ENCODE data around the gene LY86. TPM values are rescaled to one million over a fixed set of nuclear protein-coding genes. Genes with fewer than 3 reads are reported as not detected.
A peak's percentile ranks its signal among the peaks of the same experiment; 100 is the strongest.

Gene LY86
- total RNA-seq, 4 donors from 2014 or later = 0.73 to 4.4 TPM; not detected in 2

- Histone ChIP-seq H3K27ac (no peak overlapping the region), H3K27me3 (no peaks in the 10 kb centered on the region), H3K36me3 (no peaks in the 10 kb centered on the region), H3K4me1 (peaks cover 0 to 5% of the 10 kb centered on the region in 2 donors), H3K9me3 (no peaks in the 10 kb centered on the region), H3K4me3 (no peak overlapping the region)
- DNase-seq = no peak
- intact Hi-C loops (cut with DNase I; ENCODE audit: low total_unique reads) = no loop called here
- TF ChIP-seq POLR2A (IDR thresholded peaks at IDR 0.05) (no peak), CTCF (IDR thresholded peaks at IDR 0.05) (no peak)
Observed at GRCh38 chr6:6635869-6636268, 47.3 kb downstream of the LY86 start.

GRCh38 chr6:6639572-6639971 is 51.1 kb downstream of the LY86 start:
- DNase-seq = no peak
- no peaks in the 10 kb centered on the region for H3K27me3 ChIP-seq
- no peak overlapping the region for H3K4me3 ChIP-seq
- no peaks in the 10 kb centered on the region for H3K9me3 ChIP-seq
- H3K36me3 ChIP-seq = no peaks in the 10 kb centered on the region
- H3K4me1 ChIP-seq = peaks cover 0 to 7% of the 10 kb centered on the region in 2 donors
- peak overlapping the region; percentile 71 to 85 for H3K27ac ChIP-seq
- no peak for TF ChIP-seq CTCF (IDR thresholded peaks at IDR 0.05)
- no peak for TF ChIP-seq POLR2A (IDR thresholded peaks at IDR 0.05)
- intact Hi-C loops (cut with DNase I; ENCODE audit: low total_unique reads) = no loop called here

GRCh38 chr6:6640926-6641325 is 52.4 kb downstream of the LY86 start:
- Histone ChIP-seq H3K9me3 (no peaks in the 10 kb centered on the region), H3K4me3 (no peak overlapping the region), H3K36me3 (no peaks in the 10 kb centered on the region), H3K27ac (peak overlapping the region; percentile 71 to 85), H3K27me3 (no peaks in the 10 kb centered on the region), H3K4me1 (peaks cover 0 to 7% of the 10 kb centered on the region in 2 donors)
- intact Hi-C loops (cut with DNase I; ENCODE audit: low total_unique reads) = no loop called here
- DNase-seq = peak; percentile 42 to 68
- TF ChIP-seq POLR2A (IDR thresholded peaks at IDR 0.05) = no peak
- TF ChIP-seq CTCF (IDR thresholded peaks at IDR 0.05) = no peak

- Histone ChIP-seq H3K27ac (no peak overlapping the region), H3K4me3 (no peak overlapping the region), H3K4me1 (peaks cover 0 to 7% of the 10 kb centered on the region in 2 donors), H3K36me3 (no peaks in the 10 kb centered on the region), H3K27me3 (no peaks in the 10 kb centered on the region), H3K9me3 (no peaks in the 10 kb centered on the region)
- TF ChIP-seq POLR2A (IDR thresholded peaks at IDR 0.05) (no peak), CTCF (IDR thresholded peaks at IDR 0.05) (no peak)
- no peak for DNase-seq
- intact Hi-C loops (cut with DNase I; ENCODE audit: low total_unique reads) = no loop called here
Observed at GRCh38 chr6:6643398-6643797, 54.9 kb downstream of the LY86 start.

- Histone ChIP-seq H3K9me3 (no peaks in the 10 kb centered on the region), H3K4me3 (no peak overlapping the region), H3K36me3 (no peaks in the 10 kb centered on the region), H3K27ac (no peak overlapping the region), H3K4me1 (peaks cover 0 to 7% of the 10 kb centered on the region in 2 donors), H3K27me3 (no peaks in the 10 kb centered on the region)
- intact Hi-C loops (cut with DNase I; ENCODE audit: low total_unique reads) = no loop called here
- TF ChIP-seq CTCF (IDR thresholded peaks at IDR 0.05) (no peak), POLR2A (IDR thresholded peaks at IDR 0.05) (no peak)
- DNase-seq = no peak
Observed at GRCh38 chr6:6645261-6645917, 56.9 kb downstream of the LY86 start.

Data from uterus (tissue), 4 donors.